BJ (cell line): Measurements from ENCODE around the gene LIPT2. TPM values are rescaled to one million over a fixed set of nuclear protein-coding genes. Genes with fewer than 3 reads are reported as not detected.
"Not testable (repeated sequence)": the region's sequence is repeated elsewhere in the genome, so short reads cannot be mapped to it uniquely, and the experiment has no call there.

Experiments used
- CTCF ChIA-PET: fragments of 350-600 bp; formaldehyde crosslinking; extraction: SDS; loops from one replicate; lab custom pipeline; 2021; ENCODE audit warnings: antibody characterized with exemption, inconsistent platforms; lab: Yijun Ruan, JAX
- POLR2A ChIA-PET: fragments of 300-600 bp; sonication (Branson Sonifier 250); formaldehyde crosslinking; extraction: SDS; loops from one replicate; lab custom pipeline; 2021; ENCODE audit warnings: antibody characterized with exemption; lab: Charles Lee
- DNase-seq: peaks from one replicate; pipeline ENCODE4 v3.0.0-alpha.2; 2011; ENCODE audit warnings: low read depth
- H3K27me3 ChIP-seq: 2 replicates; pipeline ENCODE4 v1.6.0; 2011; ENCODE audit warnings: low read length; ENCODE audit not compliant: control insufficient read depth, insufficient read depth
- H3K36me3 ChIP-seq: 2 replicates; pipeline ENCODE4 v1.5.1; 2011; ENCODE audit warnings: low read length; ENCODE audit not compliant: control insufficient read depth, insufficient read depth
- H3K4me3 ChIP-seq: 2 replicates; pipeline ENCODE4 v1.5.1; 2011; ENCODE audit warnings: low read depth, mild to moderate bottlenecking, control low read depth, low read length
- polyA plus RNA-seq: library from polyadenylated mRNA; depleted of rRNA; stranded (reverse); fragments of >200 nt; gene quantifications from 2 replicates; pipeline ENCODE4 v1.2.3, GENCODE V29; 2011
- TF ChIP-seq, protein P1 (sequence below): IDR thresholded peaks from 2 replicates; pipeline ENCODE4 v1.5.1; 2011; ENCODE audit warnings: low read depth, mild to moderate bottlenecking, control low read depth, inconsistent platforms, low read length, moderate library complexity; ENCODE audit not compliant: insufficient read depth

Gene LIPT2
- polyA plus RNA-seq, 1 experiment = 2.6 TPM

DNA sequence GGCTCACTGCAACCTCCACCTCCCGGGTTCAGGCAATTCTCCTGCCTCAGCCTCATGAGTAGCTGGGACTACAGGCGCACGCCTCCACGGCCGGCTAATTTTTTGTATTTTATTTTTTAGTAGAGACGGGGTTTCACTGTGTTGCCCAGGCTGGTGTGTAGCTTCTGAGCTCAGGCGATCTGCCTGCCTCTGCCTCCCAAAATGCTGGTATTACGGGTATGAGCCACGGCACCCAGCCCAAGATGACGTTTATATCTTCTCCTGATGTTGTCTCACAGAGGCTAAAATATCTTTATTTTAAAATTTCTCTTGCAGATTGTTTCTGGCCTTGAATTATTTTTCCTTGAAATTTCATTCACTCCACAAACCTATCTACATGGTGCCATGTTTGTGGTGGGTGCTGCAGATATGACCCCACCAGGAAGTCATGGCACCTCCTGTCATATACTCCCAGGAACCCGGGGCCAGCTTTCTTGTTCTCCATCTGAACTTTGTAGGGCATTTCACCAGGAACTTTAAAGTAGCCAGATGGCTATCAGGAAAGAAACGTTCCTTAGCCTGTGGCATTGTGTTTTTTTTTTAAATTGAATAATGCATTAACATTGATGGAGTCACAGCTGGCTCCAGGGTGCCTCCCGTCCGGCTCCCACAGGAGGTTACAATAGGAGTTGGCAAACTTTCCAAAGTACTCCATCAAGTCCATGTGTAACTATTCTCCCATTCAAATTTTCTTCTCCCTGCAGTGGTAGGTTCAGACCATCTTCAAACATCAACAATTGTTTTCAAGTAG, 42.0 kb upstream of the LIPT2 start:
- no peak for DNase-seq
- CTCF ChIA-PET = interaction anchor here (2.3 kb wide), 1 partner anchor 12 kb away, joined by 5 read pairs; no protein-coding TSS in a partner anchor
- TF ChIP-seq, protein P1, sequence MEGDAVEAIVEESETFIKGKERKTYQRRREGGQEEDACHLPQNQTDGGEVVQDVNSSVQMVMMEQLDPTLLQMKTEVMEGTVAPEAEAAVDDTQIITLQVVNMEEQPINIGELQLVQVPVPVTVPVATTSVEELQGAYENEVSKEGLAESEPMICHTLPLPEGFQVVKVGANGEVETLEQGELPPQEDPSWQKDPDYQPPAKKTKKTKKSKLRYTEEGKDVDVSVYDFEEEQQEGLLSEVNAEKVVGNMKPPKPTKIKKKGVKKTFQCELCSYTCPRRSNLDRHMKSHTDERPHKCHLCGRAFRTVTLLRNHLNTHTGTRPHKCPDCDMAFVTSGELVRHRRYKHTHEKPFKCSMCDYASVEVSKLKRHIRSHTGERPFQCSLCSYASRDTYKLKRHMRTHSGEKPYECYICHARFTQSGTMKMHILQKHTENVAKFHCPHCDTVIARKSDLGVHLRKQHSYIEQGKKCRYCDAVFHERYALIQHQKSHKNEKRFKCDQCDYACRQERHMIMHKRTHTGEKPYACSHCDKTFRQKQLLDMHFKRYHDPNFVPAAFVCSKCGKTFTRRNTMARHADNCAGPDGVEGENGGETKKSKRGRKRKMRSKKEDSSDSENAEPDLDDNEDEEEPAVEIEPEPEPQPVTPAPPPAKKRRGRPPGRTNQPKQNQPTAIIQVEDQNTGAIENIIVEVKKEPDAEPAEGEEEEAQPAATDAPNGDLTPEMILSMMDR = no peak
- Histone ChIP-seq H3K27me3 (no peaks in the 10 kb centered on the region; the same call in 1 of the 2 replicates), H3K4me3 (no peak overlapping the region), H3K36me3 (no peaks in the 10 kb centered on the region)
- POLR2A ChIA-PET = no interaction called here

DNA sequence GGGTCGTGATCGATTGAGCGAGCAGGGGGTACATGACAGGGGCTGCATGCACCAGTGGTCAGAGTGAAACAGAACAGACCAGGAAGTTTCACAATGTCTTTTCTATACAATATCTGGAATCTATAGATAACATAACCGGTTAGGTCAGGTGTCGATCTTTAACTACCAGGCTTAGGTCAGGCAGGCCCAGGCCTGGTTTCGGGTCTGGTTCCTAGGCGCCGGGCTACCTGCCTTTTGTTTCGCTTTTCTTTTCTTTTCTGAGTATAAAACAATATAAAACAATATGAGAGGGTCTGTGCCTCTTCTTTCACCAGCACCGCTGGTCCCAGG, 41.4 kb upstream of the LIPT2 start:
- H3K4me3 ChIP-seq, H3K36me3 ChIP-seq, DNase-seq, POLR2A ChIA-PET, H3K27me3 ChIP-seq: not testable (repeated sequence)
- CTCF ChIA-PET = interaction anchor here (2.3 kb wide), 1 partner anchor 11 kb away, joined by 5 read pairs; no protein-coding TSS in a partner anchor

DNA sequence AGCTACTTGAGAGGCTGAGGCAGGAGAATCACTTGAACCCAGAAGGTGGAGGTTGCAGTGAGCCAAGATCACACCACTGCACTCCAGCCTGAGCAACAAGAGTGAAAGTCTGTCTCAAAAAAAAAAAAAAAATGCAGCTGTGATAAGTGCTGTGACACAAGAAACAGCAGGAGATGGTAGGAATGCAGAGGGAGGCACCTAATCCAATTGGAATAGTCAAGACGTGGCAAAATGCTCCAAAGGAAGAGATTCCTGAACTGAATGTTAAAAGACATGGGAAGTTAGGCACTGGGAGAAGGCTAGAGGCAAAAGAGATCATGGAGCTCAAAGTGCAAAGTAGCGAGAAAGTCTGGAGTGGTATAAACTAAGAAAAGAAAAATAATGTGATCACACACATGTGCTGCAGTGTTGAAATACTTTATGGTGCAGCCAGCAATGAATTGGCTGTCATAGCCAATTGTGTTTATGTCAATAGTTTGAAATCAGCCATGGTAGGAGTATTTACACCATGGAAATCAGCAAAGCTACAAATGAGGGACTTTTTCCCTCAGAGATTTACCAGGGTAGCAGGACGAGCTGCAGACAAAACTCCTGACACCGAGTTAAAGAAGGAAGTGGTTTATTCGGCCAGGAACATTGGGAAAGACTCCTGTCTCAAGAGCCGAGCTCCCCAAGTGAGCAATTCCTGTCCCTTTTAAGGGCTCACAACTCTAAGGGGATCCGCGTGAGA, 40.9 kb upstream of the LIPT2 start:
- no peak overlapping the region for H3K4me3 ChIP-seq
- TF ChIP-seq, protein P1 = no peak
- POLR2A ChIA-PET = no interaction called here
- DNase-seq = no peak
- CTCF ChIA-PET = interaction anchor here (2.3 kb wide), 1 partner anchor 10 kb away, joined by 5 read pairs; no protein-coding TSS in a partner anchor
- H3K36me3 ChIP-seq = no peaks in the 10 kb centered on the region
- no peaks in the 10 kb centered on the region; the same call in 1 of the 2 replicates for H3K27me3 ChIP-seq

DNA sequence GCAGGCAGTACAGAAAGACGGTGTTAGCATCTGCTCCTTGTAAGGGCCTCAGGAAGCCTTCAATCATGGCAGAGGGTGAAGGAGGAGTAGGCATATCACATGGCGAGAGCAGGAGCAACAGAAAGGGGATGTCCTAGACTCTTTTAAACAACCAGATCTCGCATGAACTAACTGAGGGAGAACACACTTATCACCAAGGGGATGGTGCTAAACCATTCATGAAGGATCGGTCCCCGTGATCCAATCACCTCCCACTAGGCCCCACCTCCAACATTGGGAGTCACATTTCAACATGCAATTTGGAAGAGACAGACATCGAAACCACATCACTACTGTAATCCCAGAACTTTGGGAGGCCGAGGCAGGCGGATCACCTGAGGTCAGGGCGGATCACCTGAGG, 39.9 kb upstream of the LIPT2 start:
- POLR2A ChIA-PET = no interaction called here

DNA sequence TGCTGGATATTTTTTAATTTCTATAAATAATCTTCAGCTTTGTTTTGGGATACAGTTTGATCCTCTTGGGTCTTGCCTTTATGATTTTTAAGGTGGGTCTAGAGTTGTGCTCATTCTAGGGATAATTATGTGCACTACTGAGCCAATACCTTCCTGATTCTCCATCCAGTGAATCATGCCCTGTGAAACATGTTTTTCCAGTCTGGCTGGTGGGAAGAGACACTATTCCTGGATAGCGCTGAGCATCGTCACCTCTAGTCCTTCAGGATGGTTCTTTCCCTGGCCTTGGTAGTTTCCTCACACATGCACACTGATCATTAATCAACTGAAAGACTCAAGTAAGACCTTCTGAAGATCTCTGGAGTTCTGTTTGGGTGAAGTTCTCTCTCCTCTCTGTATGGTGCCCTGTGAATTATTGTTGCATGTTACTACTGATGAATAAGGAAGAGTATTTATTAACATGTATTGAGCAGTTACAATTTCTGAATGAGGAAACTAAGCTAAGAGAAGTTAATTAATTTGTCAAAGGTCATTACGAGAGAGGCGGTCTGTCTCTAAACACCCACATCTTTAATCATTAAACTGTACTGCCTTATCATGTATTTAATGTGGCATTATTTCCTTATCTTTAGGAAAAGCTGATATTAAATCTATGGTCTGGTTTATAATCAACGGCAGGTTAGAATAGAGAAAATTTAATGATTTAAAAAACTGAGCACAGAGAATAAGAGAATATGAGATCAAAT, 39.1 kb upstream of the LIPT2 start:
- ChIA-PET POLR2A (no interaction called here), CTCF (no interaction called here)
- Histone ChIP-seq H3K4me3 (no peak overlapping the region), H3K27me3 (no peaks in the 10 kb centered on the region; the same call in 1 of the 2 replicates), H3K36me3 (no peaks in the 10 kb centered on the region)
- DNase-seq = no peak
- TF ChIP-seq, protein P1 = no peak

More for the DNA sequence above, 39.9 kb upstream of the LIPT2 start:
- H3K36me3 ChIP-seq = no peaks in the 10 kb centered on the region
- H3K27me3 ChIP-seq = no peaks in the 10 kb centered on the region; the same call in 1 of the 2 replicates
- H3K4me3 ChIP-seq = no peak overlapping the region
- CTCF ChIA-PET = no interaction called here
- TF ChIP-seq, protein P1 = no peak
- DNase-seq = no peak
